Endothelial cell of umbilical vein (primary cell): ENCODE measurements around the gene GRK1. TPM values are rescaled to one million over a fixed set of nuclear protein-coding genes. Genes with fewer than 3 reads are reported as not detected.

ENCODE experiments used
- BruUV-seq: library from RNA; stranded (reverse); fragments of 400-500 nt; replicated peaks from 2 replicates; lab custom pipeline; 2021; lab: Mats Ljungman, UMichigan
- CTCF ChIA-PET: fragments of 300-600, 350-600 bp; sonication (Branson Sonifier 250); formaldehyde crosslinking; loops from one replicate; lab custom pipeline; 2021; ENCODE audit warnings: antibody characterized with exemption, inconsistent platforms; lab: Charles Lee
- POLR2A ChIA-PET: fragments of 300-600, 350-600 bp; sonication (Branson Sonifier 250); formaldehyde crosslinking; loops from one replicate; lab custom pipeline; 2021; ENCODE audit warnings: antibody characterized with exemption, inconsistent platforms; lab: Charles Lee
- DNase-seq: peaks from one replicate; pipeline ENCODE4 v3.0.0-alpha.2; 2011; ENCODE audit warnings: low read depth, low spot score
- FAIRE-seq: peaks from 2 replicates; lab custom pipeline; 2011; peaks lifted over from hg19 to GRCh38; lab: Jason Lieb, UNC
- H2AFZ ChIP-seq: 2 replicates; pipeline ENCODE4 v1.6.0; 2012; ENCODE audit warnings: low read depth, low read length, control low read depth, inconsistent platforms
- H3K27ac ChIP-seq: 2 replicates; pipeline ENCODE4 v1.5.1; 2011; ENCODE audit warnings: low read depth, mild to moderate bottlenecking, control low read depth, low read length, moderate library complexity; ENCODE audit not compliant: insufficient read depth
- H3K27me3 ChIP-seq, 2 experiments: 2 replicates each; pipeline versions ENCODE4 v1.6.0 to v1.6.1; 2011; ENCODE audit warnings: low read length in 2 of 2, mixed read lengths in 1 of 2; ENCODE audit not compliant: control insufficient read depth in 2 of 2, insufficient read depth in 2 of 2
- H3K36me3 ChIP-seq, 2 experiments: 2 replicates in 1 of 2; 3 replicates in 1 of 2; pipeline ENCODE4 v1.5.1; 2011; ENCODE audit warnings: low read length in 2 of 2, mild to moderate bottlenecking in 1 of 2, moderate library complexity in 1 of 2; ENCODE audit not compliant: control insufficient read depth in 2 of 2, insufficient read depth in 2 of 2; ENCODE audit errors: extremely low read depth in 1 of 2
- H3K4me1 ChIP-seq: 3 replicates; pipeline ENCODE4 v1.5.1; 2011; ENCODE audit warnings: mild to moderate bottlenecking, low read length; ENCODE audit not compliant: control insufficient read depth, insufficient read depth; ENCODE audit errors: extremely low read depth
- H3K4me2 ChIP-seq: 2 replicates; pipeline ENCODE4 v1.6.1; 2011; ENCODE audit warnings: low read length, control low read depth, mixed read lengths; ENCODE audit not compliant: insufficient read depth
- H3K4me3 ChIP-seq, 3 experiments: fragments of 200-600 bp in 1 of 3; sonication (generic), shearing (Covaris generic) in 1 of 3; replicated peaks in 1 of 3; 2 replicates each; pipeline ENCODE4 v1.5.1; 2011 to 2016; ENCODE audit warnings: control low read depth in 3 of 3, low read length in 3 of 3, mild to moderate bottlenecking in 2 of 3, inconsistent platforms in 1 of 3, low read depth in 1 of 3, moderate library complexity in 1 of 3; ENCODE audit not compliant: insufficient read depth in 1 of 3
- H3K79me2 ChIP-seq: 2 replicates; pipeline ENCODE4 v1.6.0; 2012; ENCODE audit warnings: low read length, inconsistent platforms; ENCODE audit not compliant: control insufficient read depth, insufficient read depth
- H3K9ac ChIP-seq: replicated peaks from 2 replicates; pipeline ENCODE3; 2011; ENCODE audit warnings: low read length, control low read depth; ENCODE audit not compliant: insufficient read depth; ENCODE audit errors: extremely low read depth
- H3K9me1 ChIP-seq: replicated peaks from 3 replicates; pipeline ENCODE4 v1.6.0; 2011; ENCODE audit warnings: mild to moderate bottlenecking, low read length; ENCODE audit not compliant: control insufficient read depth, insufficient read depth; ENCODE audit errors: extremely low read depth
- H3K9me3 ChIP-seq: replicated peaks from 2 replicates; pipeline ENCODE4 v1.5.1; 2012; ENCODE audit warnings: low read length, inconsistent platforms; ENCODE audit not compliant: control insufficient read depth, insufficient read depth
- H4K20me1 ChIP-seq: replicated peaks from 2 replicates; pipeline ENCODE3; 2011; ENCODE audit warnings: mild to moderate bottlenecking, low read length; ENCODE audit not compliant: control insufficient read depth, insufficient read depth; ENCODE audit errors: extremely low read depth
- EZH2 ChIP-seq: IDR thresholded peaks from 2 replicates; pipeline ENCODE4 v1.6.1; 2012; ENCODE audit warnings: borderline replicate concordance, low read depth, mild to moderate bottlenecking, moderate library complexity, low read length, inconsistent platforms; ENCODE audit not compliant: severe bottlenecking
- FOS ChIP-seq: IDR thresholded peaks from 2 replicates; pipeline ENCODE4 v1.6.1; 2011; ENCODE audit warnings: mild to moderate bottlenecking, low read length, moderate library complexity, borderline replicate concordance; ENCODE audit not compliant: insufficient read depth
- GATA2 ChIP-seq: IDR thresholded peaks from 2 replicates; pipeline ENCODE4 v1.7.0; 2011; ENCODE audit warnings: low read depth, mild to moderate bottlenecking, moderate library complexity, mixed read lengths, low read length; ENCODE audit not compliant: insufficient read length, insufficient read depth
- JUN ChIP-seq: IDR thresholded peaks from 2 replicates; pipeline ENCODE4 v1.6.1; 2011; ENCODE audit warnings: borderline replicate concordance, low read depth; ENCODE audit not compliant: insufficient read length, insufficient read depth
- MYC ChIP-seq: IDR thresholded peaks from one replicate; pipeline ENCODE4 v1.6.1; 2011; ENCODE audit warnings: mild to moderate bottlenecking, low read depth, low read length
- POLR2A ChIP-seq: IDR thresholded peaks from 2 replicates; pipeline ENCODE4 v1.6.1; 2012; ENCODE audit warnings: low read depth, mild to moderate bottlenecking, control low read depth, low read length
- POLR2AphosphoS5 ChIP-seq: IDR thresholded peaks from 2 replicates; pipeline ENCODE4 v1.6.1; 2012; ENCODE audit warnings: low read depth, mild to moderate bottlenecking, control low read depth, low read length, moderate library complexity; ENCODE audit not compliant: insufficient read depth
- dilution Hi-C: fragments of 300-500 bp; cut with MboI; formaldehyde crosslinking; loops from one replicate; pipeline ENCODE4 v1.15.0; 2019; ENCODE audit warnings: low sequenced_read_pairs; ENCODE audit not compliant: extremely low pct_ligation_motif_present
- intact Hi-C: fragments of 100-400 bp; cut with micrococcal nuclease; formaldehyde crosslinking; loops from one replicate; pipeline ENCODE4 v1.10.0; 2022
- polyA plus RNA-seq, 4 experiments: library from polyadenylated mRNA; depleted of rRNA in 3 of 4; stranded (reverse) in 3 of 4; unstranded in 1 of 4; fragments of >200 nt; gene quantifications; 2 replicates each; pipeline versions ENCODE4 v1.2.1 to v1.2.3, GENCODE V29; 2011 to 2012; ENCODE audit warnings: missing spikeins in 1 of 4
- total RNA-seq: library from RNA; stranded (reverse); gene quantifications from 2 replicates; pipeline ENCODE4 v1.2.3, GENCODE V29; 2021
- TF ChIP-seq, protein P1 (sequence below), 2 donors: IDR thresholded peaks; 1 replicate in 1 of 2; 2 replicates in 1 of 2; pipeline ENCODE4 v1.5.1; 2011; ENCODE audit warnings: low read length in 2 of 2, mild to moderate bottlenecking in 2 of 2, moderate library complexity in 2 of 2, control low read depth in 1 of 2, inconsistent platforms in 1 of 2, low read depth in 1 of 2; ENCODE audit not compliant: insufficient read depth in 1 of 2; ENCODE audit errors: extremely low read depth in 1 of 2
- TF ChIP-seq, protein P2 (sequence below): IDR thresholded peaks from 2 replicates; pipeline ENCODE4 v1.6.1; 2011; ENCODE audit not compliant: insufficient read depth, insufficient read length

GRK1 gene
- total and polyA plus RNA-seq, 2 donors (not counting 3 experiments of a cell fraction or from before 2014, with no cell fraction given): not detected

DNA sequence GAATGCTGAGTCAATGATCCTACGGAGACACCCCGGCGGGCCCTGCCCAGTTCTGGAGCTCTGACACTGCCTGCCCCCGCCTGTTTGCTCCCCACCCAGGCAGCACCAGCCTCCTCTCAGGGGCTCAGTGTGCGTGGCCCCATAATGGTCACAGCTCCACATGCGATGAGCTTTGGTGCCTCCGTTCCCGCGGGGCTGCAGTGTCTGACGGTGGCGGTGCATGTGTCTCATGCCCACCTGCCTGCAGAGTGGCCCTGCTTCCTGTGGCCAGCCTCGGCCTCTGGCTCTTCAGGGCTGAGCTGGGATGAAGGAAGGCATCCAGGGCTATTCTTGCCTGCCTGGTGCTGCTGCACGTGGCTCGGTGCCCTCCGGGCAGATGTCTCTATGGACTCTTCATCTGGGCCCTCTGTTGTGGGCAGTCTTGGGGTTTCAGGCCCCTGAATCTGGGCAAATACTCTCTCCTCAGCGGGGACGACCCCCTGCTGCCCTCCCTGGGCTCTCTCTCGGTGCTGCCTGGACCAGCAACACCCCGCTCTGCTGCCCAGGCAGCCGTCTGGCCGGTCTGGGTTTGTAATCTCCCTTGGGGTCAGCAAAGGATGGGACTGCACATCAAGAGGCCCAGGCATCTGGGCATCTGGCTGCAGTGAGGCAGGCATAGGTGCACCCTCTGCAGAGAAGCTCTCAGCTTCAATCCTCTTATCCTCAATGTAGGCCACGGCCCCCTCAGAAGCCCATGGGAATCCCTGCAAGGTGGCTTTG is 72.7 kb downstream of the GRK1 start:
- POLR2A ChIA-PET: no interaction called here
- no peak overlapping the region for H3K4me3 ChIP-seq
- H2AFZ ChIP-seq: no peak overlapping the region
- no peaks in the 10 kb centered on the region for H3K27me3 ChIP-seq
- TF ChIP-seq MYC (no peak), JUN (no peak), GATA2 (no peak), EZH2 (no peak), FOS (no peak), POLR2A (no peak), POLR2AphosphoS5 (no peak)
- TF ChIP-seq, protein P1, sequence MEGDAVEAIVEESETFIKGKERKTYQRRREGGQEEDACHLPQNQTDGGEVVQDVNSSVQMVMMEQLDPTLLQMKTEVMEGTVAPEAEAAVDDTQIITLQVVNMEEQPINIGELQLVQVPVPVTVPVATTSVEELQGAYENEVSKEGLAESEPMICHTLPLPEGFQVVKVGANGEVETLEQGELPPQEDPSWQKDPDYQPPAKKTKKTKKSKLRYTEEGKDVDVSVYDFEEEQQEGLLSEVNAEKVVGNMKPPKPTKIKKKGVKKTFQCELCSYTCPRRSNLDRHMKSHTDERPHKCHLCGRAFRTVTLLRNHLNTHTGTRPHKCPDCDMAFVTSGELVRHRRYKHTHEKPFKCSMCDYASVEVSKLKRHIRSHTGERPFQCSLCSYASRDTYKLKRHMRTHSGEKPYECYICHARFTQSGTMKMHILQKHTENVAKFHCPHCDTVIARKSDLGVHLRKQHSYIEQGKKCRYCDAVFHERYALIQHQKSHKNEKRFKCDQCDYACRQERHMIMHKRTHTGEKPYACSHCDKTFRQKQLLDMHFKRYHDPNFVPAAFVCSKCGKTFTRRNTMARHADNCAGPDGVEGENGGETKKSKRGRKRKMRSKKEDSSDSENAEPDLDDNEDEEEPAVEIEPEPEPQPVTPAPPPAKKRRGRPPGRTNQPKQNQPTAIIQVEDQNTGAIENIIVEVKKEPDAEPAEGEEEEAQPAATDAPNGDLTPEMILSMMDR (IDR thresholded peaks at IDR 0.05; ENCODE audit: extremely low read depth in 1 of 2, insufficient read depth in 1 of 2, low read depth in 1 of 2, low read length in 2 of 2): no peak
- TF ChIP-seq, protein P2, sequence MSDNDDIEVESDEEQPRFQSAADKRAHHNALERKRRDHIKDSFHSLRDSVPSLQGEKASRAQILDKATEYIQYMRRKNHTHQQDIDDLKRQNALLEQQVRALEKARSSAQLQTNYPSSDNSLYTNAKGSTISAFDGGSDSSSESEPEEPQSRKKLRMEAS: no peak
- H3K4me1 ChIP-seq: no peaks in the 10 kb centered on the region
- H3K27ac ChIP-seq: no peak overlapping the region
- H4K20me1 ChIP-seq: no peaks in the 10 kb centered on the region
- no peak for DNase-seq
- no peaks in the 10 kb centered on the region for H3K36me3 ChIP-seq
- CTCF ChIA-PET: no interaction called here
- dilution Hi-C loops (no loop called here), intact Hi-C loops (no loop called here)
- H3K4me2 ChIP-seq: no peak overlapping the region
- BruUV-seq: no TSS peak
- no peak for FAIRE-seq
- no peaks in the 10 kb centered on the region for H3K9me1 ChIP-seq
- H3K9me3 ChIP-seq: no peaks in the 10 kb centered on the region
- H3K9ac ChIP-seq: no peak overlapping the region
- H3K79me2 ChIP-seq: no peaks in the 10 kb centered on the region
